ENCODE results near the gene RNF144A. TPM values are rescaled to one million over a fixed set of nuclear protein-coding genes. Genes with fewer than 3 reads are reported as not detected.

The RNF144A gene
- total RNA-seq, 3 donors from 2014 or later (not counting 1 experiment from before 2014, with no cell fraction given), result 17.3 to 36.7 (median 19.0) TPM

DNA sequence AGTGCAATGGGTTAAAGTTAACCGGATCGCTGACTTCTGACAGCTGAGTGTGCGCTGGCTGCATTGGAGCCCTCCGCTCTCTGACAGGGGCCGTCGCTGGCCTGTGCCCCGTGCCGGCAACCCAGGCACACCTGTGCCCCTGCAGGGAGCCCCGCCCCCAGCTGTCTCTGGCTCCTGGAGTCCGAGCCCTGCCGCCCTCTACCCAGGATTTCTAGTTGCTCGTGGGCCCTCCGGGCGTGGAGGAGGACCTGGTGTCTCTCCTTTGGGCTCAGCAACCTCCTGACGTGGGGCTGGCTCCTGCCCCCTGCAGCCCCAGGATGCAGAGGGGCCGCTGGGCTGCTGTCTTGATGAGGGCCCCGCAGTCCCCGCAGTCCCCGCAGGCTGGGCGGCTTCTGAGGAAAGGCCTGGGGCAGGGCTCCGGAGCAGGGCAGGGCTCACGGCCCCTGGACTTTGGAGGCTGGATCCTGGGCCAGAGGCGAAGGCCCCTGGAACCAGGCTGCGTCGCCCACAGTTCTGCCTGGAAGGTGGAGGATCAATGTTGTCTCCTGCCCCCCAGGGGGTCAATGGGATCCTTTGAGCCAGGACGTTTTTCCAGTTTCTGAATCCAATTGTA, 172.8 kb downstream of the RNF144A start:
- Histone ChIP-seq H3K27me3 (ENCODE audit: control insufficient read depth, insufficient read depth, low read length) (no peaks in the 10 kb centered on the region), H3K4me3 (ENCODE audit: low read length) (no peak overlapping the region), H3K9me3 (ENCODE audit: control insufficient read depth, insufficient read depth, low read length) (no peaks in the 10 kb centered on the region), H3K4me1 (ENCODE audit: control insufficient read depth, insufficient read depth, low read length) (no peaks in the 10 kb centered on the region), H3K27ac (ENCODE audit: low read length) (no peak overlapping the region), H3K36me3 (ENCODE audit: control insufficient read depth, insufficient read depth, low read length) (no peaks in the 10 kb centered on the region)
- Mint-ChIP-seq H3K36me3 (no peaks in the 10 kb centered on the region), H3K9me3 (no peaks in the 10 kb centered on the region), H3K27ac (no peak overlapping the region), H3K27me3 (ENCODE audit: low read depth in 2 of 2) (peaks cover 4 to 22% of the 10 kb centered on the region in 2 donors), H3K4me3 (no peak overlapping the region), H3K4me1 (no peaks in the 10 kb centered on the region)
- intact Hi-C loops (cut with micrococcal nuclease), result no loop called here
- DNase-seq, result no peak
- no peak for ATAC-seq
- TF ChIP-seq, protein P1, sequence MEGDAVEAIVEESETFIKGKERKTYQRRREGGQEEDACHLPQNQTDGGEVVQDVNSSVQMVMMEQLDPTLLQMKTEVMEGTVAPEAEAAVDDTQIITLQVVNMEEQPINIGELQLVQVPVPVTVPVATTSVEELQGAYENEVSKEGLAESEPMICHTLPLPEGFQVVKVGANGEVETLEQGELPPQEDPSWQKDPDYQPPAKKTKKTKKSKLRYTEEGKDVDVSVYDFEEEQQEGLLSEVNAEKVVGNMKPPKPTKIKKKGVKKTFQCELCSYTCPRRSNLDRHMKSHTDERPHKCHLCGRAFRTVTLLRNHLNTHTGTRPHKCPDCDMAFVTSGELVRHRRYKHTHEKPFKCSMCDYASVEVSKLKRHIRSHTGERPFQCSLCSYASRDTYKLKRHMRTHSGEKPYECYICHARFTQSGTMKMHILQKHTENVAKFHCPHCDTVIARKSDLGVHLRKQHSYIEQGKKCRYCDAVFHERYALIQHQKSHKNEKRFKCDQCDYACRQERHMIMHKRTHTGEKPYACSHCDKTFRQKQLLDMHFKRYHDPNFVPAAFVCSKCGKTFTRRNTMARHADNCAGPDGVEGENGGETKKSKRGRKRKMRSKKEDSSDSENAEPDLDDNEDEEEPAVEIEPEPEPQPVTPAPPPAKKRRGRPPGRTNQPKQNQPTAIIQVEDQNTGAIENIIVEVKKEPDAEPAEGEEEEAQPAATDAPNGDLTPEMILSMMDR (IDR thresholded peaks at IDR 0.05), result no peak
- 91% methylated on average over 26 of the region's 26 CpGs for WGBS (ENCODE audit: insufficient coverage)

DNA sequence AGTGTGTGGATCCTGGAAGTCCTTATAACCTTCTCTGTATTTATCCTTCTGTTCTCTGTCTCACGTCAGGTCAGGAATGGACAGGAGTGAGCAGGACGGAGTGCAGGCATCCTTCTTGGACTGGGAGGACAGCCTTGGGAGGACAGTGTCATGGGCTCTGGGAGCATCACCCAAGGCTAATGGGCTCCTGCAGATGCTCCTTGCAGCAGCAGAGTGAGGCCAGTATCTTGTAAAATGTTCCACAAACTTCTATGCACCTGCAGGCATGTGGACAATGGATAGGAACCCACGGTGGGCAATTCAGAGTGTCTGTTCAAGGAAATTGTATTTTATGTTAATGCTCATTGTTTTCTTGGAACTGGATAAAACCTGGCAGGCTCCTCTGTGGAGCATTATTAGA, 176.2 kb downstream of the RNF144A start:
- Histone ChIP-seq H3K9me3 (ENCODE audit: control insufficient read depth, insufficient read depth, low read length) (no peaks in the 10 kb centered on the region), H3K4me3 (ENCODE audit: low read length) (no peak overlapping the region), H3K36me3 (ENCODE audit: control insufficient read depth, insufficient read depth, low read length) (no peaks in the 10 kb centered on the region), H3K27ac (ENCODE audit: low read length) (no peak overlapping the region), H3K4me1 (ENCODE audit: control insufficient read depth, insufficient read depth, low read length) (peaks cover 7% of the 10 kb centered on the region), H3K27me3 (ENCODE audit: control insufficient read depth, insufficient read depth, low read length) (no peaks in the 10 kb centered on the region)
- WGBS (ENCODE audit: insufficient coverage), result 93% methylated on average over 3 of the region's 3 CpGs
- Mint-ChIP-seq H3K27ac (no peak overlapping the region), H3K4me1 (peaks cover 6 to 8% of the 10 kb centered on the region in 2 donors), H3K36me3 (no peaks in the 10 kb centered on the region), H3K4me3 (no peak overlapping the region), H3K27me3 (ENCODE audit: low read depth in 2 of 2) (peaks cover 0 to 2% of the 10 kb centered on the region in 2 donors), H3K9me3 (no peaks in the 10 kb centered on the region)
- no peak for DNase-seq
- intact Hi-C loops (cut with micrococcal nuclease), result no loop called here
- TF ChIP-seq, protein P1 (IDR thresholded peaks at IDR 0.05), result no peak
- ATAC-seq, result no peak

Other genes with a start within 250 kb of the RNF144A start
- gene CMPK2, start 51.5 kb upstream of the RNF144A start, total RNA-seq, result 10 to 100 TPM in 1 of 3 donors, 1 to 10 TPM in 2; 5.8 to 11.4 (median 8.6) TPM
- 10 to 100 TPM in 1 of 3 donors, 1 to 10 TPM in 2; 7.9 to 12.0 (median 9.4) TPM for gene RSAD2, start 39.6 kb upstream of the RNF144A start, total RNA-seq

All from natural killer cell (primary cell).